H1 (cell line): ENCODE measurements around the gene HAO1. TPM values are rescaled to one million over a fixed set of nuclear protein-coding genes. Genes with fewer than 3 reads are reported as not detected.

Source experiments
- polyA plus RNA-seq, 7 experiments: library from polyadenylated mRNA; depleted of rRNA in 3 of 7; stranded (reverse) in 5 of 7; unstranded in 2 of 7; fragments of >200 nt in 5 of 7; fragments of 200-250 nt in 2 of 7; gene quantifications; 1 replicate in 5 of 7; 2 replicates in 1 of 7; 4 replicates in 1 of 7; pipeline versions ENCODE4 v1.2.1 to v1.2.3, GENCODE V29; 2011 to 2013; ENCODE audit warnings: missing spikeins in 2 of 7, mixed read lengths in 2 of 7
- total RNA-seq: library from RNA; stranded (reverse); fragmentation: NEBNext Ultra II Directional; extraction: Animal tissue kit (Norgen Biotek cat#: 25700); gene quantifications from 2 replicates; pipeline ENCODE4 v1.2.1, GENCODE V29; 2021
- TF ChIP-seq, protein P1 (sequence below): IDR thresholded peaks from 2 replicates; pipeline ENCODE4 v1.6.1; 2012; ENCODE audit warnings: low read length, inconsistent platforms

The HAO1 gene
- total and polyA plus RNA-seq, 2 of the 8 experiments (the other 6 are each of a cell fraction or from before 2014, with no cell fraction given), result not detected

DNA sequence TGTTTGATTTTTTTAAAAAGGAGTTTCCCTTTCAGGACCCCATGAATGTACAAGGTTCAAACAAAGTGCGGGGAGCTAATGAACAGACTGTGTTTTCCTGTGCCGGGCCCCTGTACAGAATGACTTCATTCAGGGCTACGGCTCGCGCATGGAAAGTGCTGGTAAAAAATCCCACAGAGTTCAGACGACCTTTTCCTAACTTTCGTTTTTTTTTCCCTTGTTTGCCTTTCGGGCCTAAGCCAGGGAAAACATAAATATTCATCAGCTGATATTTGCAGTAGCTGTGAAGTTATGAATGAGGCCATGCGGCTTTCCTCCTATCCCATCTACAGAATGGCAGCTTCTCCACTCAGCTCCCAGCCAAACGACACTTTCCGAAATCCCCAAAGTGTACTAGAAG lies 74.0 kb downstream of the HAO1 start (continued):
- TF ChIP-seq, protein P1, sequence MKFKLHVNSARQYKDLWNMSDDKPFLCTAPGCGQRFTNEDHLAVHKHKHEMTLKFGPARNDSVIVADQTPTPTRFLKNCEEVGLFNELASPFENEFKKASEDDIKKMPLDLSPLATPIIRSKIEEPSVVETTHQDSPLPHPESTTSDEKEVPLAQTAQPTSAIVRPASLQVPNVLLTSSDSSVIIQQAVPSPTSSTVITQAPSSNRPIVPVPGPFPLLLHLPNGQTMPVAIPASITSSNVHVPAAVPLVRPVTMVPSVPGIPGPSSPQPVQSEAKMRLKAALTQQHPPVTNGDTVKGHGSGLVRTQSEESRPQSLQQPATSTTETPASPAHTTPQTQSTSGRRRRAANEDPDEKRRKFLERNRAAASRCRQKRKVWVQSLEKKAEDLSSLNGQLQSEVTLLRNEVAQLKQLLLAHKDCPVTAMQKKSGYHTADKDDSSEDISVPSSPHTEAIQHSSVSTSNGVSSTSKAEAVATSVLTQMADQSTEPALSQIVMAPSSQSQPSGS, result no peak
